ENCODE measurements around the gene TBC1D8. TPM values are rescaled to one million over a fixed set of nuclear protein-coding genes. Genes with fewer than 3 reads are reported as not detected.

Gene TBC1D8
- polyA plus RNA-seq, 1 donor = 45.3 TPM

Other genes with a start within 250 kb of the TBC1D8 start
- 2,352 TPM for gene RPL31, start 149.1 kb downstream of the TBC1D8 start, polyA plus RNA-seq (ENCODE audit: insufficient read length)
- 67.0 TPM for gene CNOT11, start 101.5 kb upstream of the TBC1D8 start, polyA plus RNA-seq (ENCODE audit: insufficient read length)
- gene RNF149, start 157.3 kb upstream of the TBC1D8 start, polyA plus RNA-seq (ENCODE audit: insufficient read length) = 72.1 TPM
- gene CREG2, start 236.1 kb upstream of the TBC1D8 start, polyA plus RNA-seq (ENCODE audit: insufficient read length) = 0.65 TPM

Measured in left kidney (tissue), 1 donor.